Astrocyte (in vitro differentiated cells and primary cell): Measurements from ENCODE around the gene ZBTB21. TPM values are rescaled to one million over a fixed set of nuclear protein-coding genes. Genes with fewer than 3 reads are reported as not detected.
"Not testable (repeated sequence)": the region's sequence is repeated elsewhere in the genome, so short reads cannot be mapped to it uniquely, and the experiment has no call there.

Experiments
- DNase-seq: peaks from one replicate; pipeline ENCODE4 v3.0.0-alpha.2; 2010; ENCODE audit warnings: low read depth
- FAIRE-seq: peaks from 2 replicates; lab custom pipeline; 2011; peaks lifted over from hg19 to GRCh38; lab: Jason Lieb, UNC
- H2AFZ ChIP-seq: 2 replicates; pipeline ENCODE4 v1.6.0; 2012; ENCODE audit warnings: low read depth, low read length, inconsistent platforms
- H3K27ac ChIP-seq: 2 replicates; pipeline ENCODE4 v1.5.1; 2011; ENCODE audit warnings: low read depth, low read length, inconsistent platforms
- H3K27me3 ChIP-seq: 2 replicates; pipeline ENCODE4 v1.6.0; 2011; ENCODE audit warnings: low read length, inconsistent platforms; ENCODE audit not compliant: insufficient read depth
- H3K36me3 ChIP-seq: 2 replicates; pipeline ENCODE4 v1.5.1; 2011; ENCODE audit warnings: low read length, inconsistent platforms; ENCODE audit not compliant: insufficient read depth
- H3K4me1 ChIP-seq: 2 replicates; pipeline ENCODE4 v1.5.1; 2011; ENCODE audit warnings: low read length, inconsistent platforms; ENCODE audit not compliant: insufficient read depth
- H3K4me2 ChIP-seq: 2 replicates; pipeline ENCODE4 v1.6.0; 2012; ENCODE audit warnings: low read length, inconsistent platforms
- H3K4me3 ChIP-seq: 2 replicates; pipeline ENCODE4 v1.5.1; 2011; ENCODE audit warnings: low read depth, mild to moderate bottlenecking, low read length, inconsistent platforms; ENCODE audit not compliant: insufficient read depth
- H3K79me2 ChIP-seq: 2 replicates; pipeline ENCODE4 v1.6.0; 2012; ENCODE audit warnings: mild to moderate bottlenecking, low read length, inconsistent platforms; ENCODE audit not compliant: insufficient read depth
- H3K9ac ChIP-seq: 2 replicates; pipeline ENCODE4 v1.6.0; 2012; ENCODE audit warnings: mild to moderate bottlenecking, low read length, inconsistent platforms
- H3K9me3 ChIP-seq: 2 replicates; pipeline ENCODE4 v1.5.1; 2012; ENCODE audit warnings: low read depth, mild to moderate bottlenecking, low read length, inconsistent platforms; ENCODE audit not compliant: insufficient read depth
- H4K20me1 ChIP-seq: 2 replicates; pipeline ENCODE4 v1.6.0; 2012; ENCODE audit warnings: low read length, inconsistent platforms; ENCODE audit not compliant: insufficient read depth
- H3K27ac Mint-ChIP-seq: one replicate; pipeline ENCODE4 v1.8.0; 2021; ENCODE audit warnings: mild to moderate bottlenecking, mixed read lengths; ENCODE audit not compliant: unreplicated experiment
- H3K27me3 Mint-ChIP-seq: one replicate; pipeline ENCODE4 v1.8.0; 2021; ENCODE audit warnings: low read depth, mixed read lengths; ENCODE audit not compliant: unreplicated experiment
- H3K36me3 Mint-ChIP-seq: one replicate; pipeline ENCODE4 v1.8.0; 2021; ENCODE audit warnings: low read depth, mixed read lengths; ENCODE audit not compliant: unreplicated experiment
- H3K4me1 Mint-ChIP-seq: one replicate; pipeline ENCODE4 v1.8.0; 2021; ENCODE audit warnings: low read depth, mixed read lengths; ENCODE audit not compliant: unreplicated experiment
- H3K4me3 Mint-ChIP-seq: one replicate; pipeline ENCODE4 v1.8.0; 2021; ENCODE audit warnings: mild to moderate bottlenecking, moderate library complexity, mixed read lengths; ENCODE audit not compliant: unreplicated experiment
- H3K9me3 Mint-ChIP-seq: one replicate; pipeline ENCODE4 v1.8.0; 2021; ENCODE audit warnings: mild to moderate bottlenecking, mixed read lengths; ENCODE audit not compliant: unreplicated experiment
- EZH2 ChIP-seq: IDR thresholded peaks from 2 replicates; pipeline ENCODE4 v1.6.1; 2012; ENCODE audit warnings: mild to moderate bottlenecking, low read length, inconsistent platforms; ENCODE audit not compliant: insufficient read depth
- total RNA-seq: library from RNA; stranded (reverse); gene quantifications from 2 replicates; pipeline ENCODE4 v1.2.1, GENCODE V29; 2021
- TF ChIP-seq, protein P1 (sequence below): IDR thresholded peaks from 2 replicates; pipeline ENCODE4 v1.5.1; 2011; ENCODE audit warnings: low read depth, mild to moderate bottlenecking, inconsistent platforms, low read length, moderate library complexity; ENCODE audit not compliant: insufficient read depth

Gene ZBTB21
- total RNA-seq, 1 donor from 2014 or later, result 20.5 TPM

DNA sequence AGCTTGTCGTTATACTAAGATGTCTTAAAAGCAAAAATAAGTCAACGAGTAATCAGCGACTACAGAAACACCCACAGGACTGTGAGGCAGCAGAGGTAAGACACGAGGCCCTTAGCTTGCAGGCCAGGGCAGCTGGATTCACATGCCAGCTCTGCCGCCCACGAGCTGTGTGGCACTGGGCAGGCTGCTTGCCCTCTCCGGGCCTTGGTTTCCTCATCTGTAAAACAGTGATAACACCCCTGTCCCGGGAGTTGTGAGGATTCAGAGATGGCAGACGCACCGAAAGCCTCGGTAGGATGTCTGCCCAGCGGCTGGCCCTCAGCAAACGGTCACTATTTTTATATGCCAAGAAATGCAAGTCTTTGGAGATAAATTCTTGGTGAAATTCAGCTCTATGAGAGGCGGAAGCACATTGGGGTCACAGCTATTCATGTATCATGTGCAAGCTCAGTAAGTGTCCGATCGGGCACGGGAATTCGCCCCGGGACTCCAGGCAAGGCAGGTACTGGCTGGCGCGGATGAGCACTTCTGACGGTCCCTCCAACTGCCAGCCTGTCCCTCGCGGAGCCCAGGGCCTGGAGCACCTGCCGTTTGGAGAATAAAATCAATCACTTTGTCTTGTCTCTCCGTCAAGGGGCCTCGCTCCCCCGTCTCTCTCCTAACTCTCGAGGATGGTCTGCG is 57.5 kb downstream of the ZBTB21 start:
- H3K36me3 Mint-ChIP-seq, result peaks cover 5% of the 10 kb centered on the region
- peak overlapping the region; percentile 57 for H2AFZ ChIP-seq
- peak overlapping the region; percentile 77 for H3K9ac ChIP-seq
- FAIRE-seq, result no peak
- H3K4me2 ChIP-seq, result peak overlapping the region; percentile 85
- H3K9me3 Mint-ChIP-seq, result peaks cover 3% of the 10 kb centered on the region
- H3K27me3 Mint-ChIP-seq, result peaks cover 14% of the 10 kb centered on the region
- H3K36me3 ChIP-seq, result no peaks in the 10 kb centered on the region
- DNase-seq, result no peak
- H3K27me3 ChIP-seq, result no peaks in the 10 kb centered on the region
- no peak overlapping the region for H3K27ac ChIP-seq
- H3K27ac Mint-ChIP-seq, result peak overlapping the region; percentile 66
- no peaks in the 10 kb centered on the region for H3K9me3 ChIP-seq
- peaks cover 47% of the 10 kb centered on the region for H3K79me2 ChIP-seq
- H3K4me3 ChIP-seq, result peak overlapping the region; percentile 58
- TF ChIP-seq EZH2, result no peak
- TF ChIP-seq, protein P1, sequence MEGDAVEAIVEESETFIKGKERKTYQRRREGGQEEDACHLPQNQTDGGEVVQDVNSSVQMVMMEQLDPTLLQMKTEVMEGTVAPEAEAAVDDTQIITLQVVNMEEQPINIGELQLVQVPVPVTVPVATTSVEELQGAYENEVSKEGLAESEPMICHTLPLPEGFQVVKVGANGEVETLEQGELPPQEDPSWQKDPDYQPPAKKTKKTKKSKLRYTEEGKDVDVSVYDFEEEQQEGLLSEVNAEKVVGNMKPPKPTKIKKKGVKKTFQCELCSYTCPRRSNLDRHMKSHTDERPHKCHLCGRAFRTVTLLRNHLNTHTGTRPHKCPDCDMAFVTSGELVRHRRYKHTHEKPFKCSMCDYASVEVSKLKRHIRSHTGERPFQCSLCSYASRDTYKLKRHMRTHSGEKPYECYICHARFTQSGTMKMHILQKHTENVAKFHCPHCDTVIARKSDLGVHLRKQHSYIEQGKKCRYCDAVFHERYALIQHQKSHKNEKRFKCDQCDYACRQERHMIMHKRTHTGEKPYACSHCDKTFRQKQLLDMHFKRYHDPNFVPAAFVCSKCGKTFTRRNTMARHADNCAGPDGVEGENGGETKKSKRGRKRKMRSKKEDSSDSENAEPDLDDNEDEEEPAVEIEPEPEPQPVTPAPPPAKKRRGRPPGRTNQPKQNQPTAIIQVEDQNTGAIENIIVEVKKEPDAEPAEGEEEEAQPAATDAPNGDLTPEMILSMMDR, result no peak
- H3K4me1 ChIP-seq, result peaks cover 35% of the 10 kb centered on the region
- H3K4me3 Mint-ChIP-seq, result peak overlapping the region; percentile 82
- H3K4me1 Mint-ChIP-seq, result peaks cover 19% of the 10 kb centered on the region
- H4K20me1 ChIP-seq, result peaks cover 41% of the 10 kb centered on the region

DNA sequence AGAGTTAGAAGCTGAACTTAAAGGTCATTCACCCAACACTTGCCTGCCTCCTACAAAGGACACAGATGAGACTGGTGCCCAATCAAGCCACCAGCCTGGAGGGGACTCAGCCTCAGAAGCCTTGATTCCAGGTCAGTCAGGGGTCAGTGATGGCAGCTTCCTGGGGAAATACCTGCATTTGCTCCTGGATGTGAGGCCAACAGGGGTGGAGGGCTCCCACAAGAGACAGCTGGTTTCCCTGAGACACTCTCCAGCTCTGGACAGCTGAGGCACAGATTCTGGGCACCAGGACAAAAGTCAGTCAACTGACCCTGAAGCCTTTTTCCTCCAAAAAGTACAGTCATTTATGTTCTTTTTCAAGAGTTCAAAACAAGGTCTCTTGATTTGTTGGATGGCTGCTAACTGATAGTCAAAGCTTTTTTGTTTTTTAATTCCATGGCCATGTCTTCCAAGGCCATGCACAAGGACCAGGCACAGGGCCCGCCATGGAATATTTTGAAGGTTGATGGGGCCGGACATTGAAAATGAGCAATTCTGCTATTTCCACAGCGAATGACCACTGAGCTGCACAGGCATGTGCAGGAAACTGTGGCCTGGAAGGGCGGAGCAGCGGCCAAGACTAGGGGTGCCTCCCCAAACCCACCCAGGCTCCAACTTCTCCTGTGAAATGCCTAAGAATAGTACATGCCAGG is 58.1 kb downstream of the ZBTB21 start:
- peaks cover 31% of the 10 kb centered on the region for H3K4me1 ChIP-seq
- peaks cover 43% of the 10 kb centered on the region for H4K20me1 ChIP-seq
- Mint-ChIP-seq H3K4me3 (peak overlapping the region; percentile 82), H3K4me1 (peaks cover 12% of the 10 kb centered on the region), H3K27me3 (peaks cover 14% of the 10 kb centered on the region), H3K36me3 (peaks cover 5% of the 10 kb centered on the region), H3K9me3 (peaks cover 3% of the 10 kb centered on the region), H3K27ac (no peak overlapping the region)
- H3K4me2 ChIP-seq, result peak overlapping the region; percentile 85
- no peak overlapping the region for H2AFZ ChIP-seq
- no peak for TF ChIP-seq EZH2
- TF ChIP-seq, protein P1, result no peak
- DNase-seq (no peak), FAIRE-seq (no peak)
- peak overlapping the region; percentile 58 for H3K4me3 ChIP-seq
- H3K27ac ChIP-seq, result no peak overlapping the region
- peaks cover 49% of the 10 kb centered on the region for H3K79me2 ChIP-seq
- no peaks in the 10 kb centered on the region for H3K27me3 ChIP-seq
- no peaks in the 10 kb centered on the region for H3K36me3 ChIP-seq
- no peaks in the 10 kb centered on the region for H3K9me3 ChIP-seq
- H3K9ac ChIP-seq, result no peak overlapping the region

DNA sequence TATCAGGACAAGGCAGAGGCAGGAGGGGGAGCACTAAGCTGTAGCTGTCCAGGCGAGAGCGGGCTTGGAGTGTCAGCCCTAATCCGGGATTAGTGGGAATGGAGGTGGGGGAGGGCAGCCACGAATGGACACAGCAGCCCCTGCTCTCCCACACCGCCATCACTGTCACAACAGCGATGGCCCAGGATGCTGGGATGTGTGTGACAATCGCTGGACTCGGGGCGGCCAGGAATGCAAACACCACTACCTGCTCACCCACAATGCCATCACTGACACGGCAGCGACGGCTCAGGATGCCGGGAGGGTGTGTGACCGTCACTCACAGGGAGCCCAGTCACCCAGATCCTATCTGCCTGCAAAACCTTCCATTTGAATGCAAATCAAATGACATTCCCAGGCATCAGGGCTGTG is 59.2 kb downstream of the ZBTB21 start:
- no peak overlapping the region for H3K4me2 ChIP-seq
- H3K79me2 ChIP-seq, result peaks cover 56% of the 10 kb centered on the region
- TF ChIP-seq, protein P1, result no peak
- no peak for TF ChIP-seq EZH2

DNA sequence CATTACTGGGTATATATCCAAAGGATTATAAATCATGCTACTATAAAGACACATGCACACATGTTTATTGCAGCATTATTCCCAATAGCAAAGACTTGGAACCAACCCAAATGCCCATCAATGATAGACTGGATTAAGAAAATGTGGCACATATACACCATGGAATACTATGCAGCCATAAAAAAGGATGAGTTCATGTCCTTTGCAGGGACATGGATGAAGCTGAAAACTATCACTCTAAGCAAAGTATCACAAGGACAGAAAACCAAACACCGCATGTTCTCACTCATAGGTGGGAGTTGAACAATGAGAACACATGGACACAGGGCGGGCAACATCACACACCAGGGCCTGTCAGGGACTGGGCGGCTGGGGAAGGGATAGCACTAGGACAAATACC is 60.5 kb downstream of the ZBTB21 start:
- not testable (repeated sequence) for H3K36me3 Mint-ChIP-seq, H3K4me3 Mint-ChIP-seq, H3K4me1 Mint-ChIP-seq, H3K27ac ChIP-seq, H3K4me2 ChIP-seq, H3K9me3 ChIP-seq, H3K36me3 ChIP-seq, H3K4me3 ChIP-seq, H3K27ac Mint-ChIP-seq, H3K27me3 ChIP-seq, H2AFZ ChIP-seq, FAIRE-seq, DNase-seq, H3K9ac ChIP-seq, H3K9me3 Mint-ChIP-seq
- Histone ChIP-seq H3K79me2 (peaks cover 62% of the 10 kb centered on the region), H3K4me1 (peaks cover 27% of the 10 kb centered on the region), H4K20me1 (peaks cover 49% of the 10 kb centered on the region)
- peaks cover 14% of the 10 kb centered on the region for H3K27me3 Mint-ChIP-seq

More for the DNA sequence above, 59.2 kb downstream of the ZBTB21 start:
- H4K20me1 ChIP-seq, result peaks cover 47% of the 10 kb centered on the region
- H3K9ac ChIP-seq, result no peak overlapping the region
- DNase-seq (no peak), FAIRE-seq (no peak)
- H3K4me1 Mint-ChIP-seq, result peaks cover 8% of the 10 kb centered on the region
- peaks cover 27% of the 10 kb centered on the region for H3K4me1 ChIP-seq
- H3K27ac Mint-ChIP-seq, result no peak overlapping the region
- peaks cover 14% of the 10 kb centered on the region for H3K27me3 Mint-ChIP-seq
- peaks cover 5% of the 10 kb centered on the region for H3K36me3 Mint-ChIP-seq
- peaks cover 3% of the 10 kb centered on the region for H3K9me3 Mint-ChIP-seq
- no peaks in the 10 kb centered on the region for H3K27me3 ChIP-seq
- H3K4me3 ChIP-seq, result no peak overlapping the region
- no peaks in the 10 kb centered on the region for H3K9me3 ChIP-seq
- H3K36me3 ChIP-seq, result no peaks in the 10 kb centered on the region
- H3K4me3 Mint-ChIP-seq, result peak overlapping the region; percentile 67
- no peak overlapping the region for H3K27ac ChIP-seq
- H2AFZ ChIP-seq, result no peak overlapping the region
